GM19035 (cell line): ENCODE results near the gene ARL4C.
"Not testable (repeated sequence)": the region's sequence is repeated elsewhere in the genome, so short reads cannot be mapped to it uniquely, and the experiment has no call there.

Experiments used
- ATAC-seq: cut with Tn5 transposase; IDR thresholded peaks from one replicate; pipeline ENCODE4 v1.9.1; 2021; ENCODE audit not compliant: unreplicated experiment

The ARL4C gene

GRCh38 chr2:234478121-234478858 lies 18.6 kb downstream of the ARL4C start:
- ATAC-seq, result no peak

- ATAC-seq, result no peak
Measured at GRCh38 chr2:234476766-234477165, 20.1 kb downstream of the ARL4C start.

GRCh38 chr2:234474654-234475053 lies 22.2 kb downstream of the ARL4C start:
- ATAC-seq, result no peak

GRCh38 chr2:234472155-234472554 lies 24.7 kb downstream of the ARL4C start:
- no peak for ATAC-seq

- ATAC-seq, result no peak
Measured at GRCh38 chr2:234469972-234470371, 26.9 kb downstream of the ARL4C start.

GRCh38 chr2:234469251-234469845 lies 27.5 kb downstream of the ARL4C start:
- no peak for ATAC-seq

GRCh38 chr2:234468503-234468902 lies 28.4 kb downstream of the ARL4C start:
- ATAC-seq, result no peak

GRCh38 chr2:234467289-234467688 lies 29.6 kb downstream of the ARL4C start:
- ATAC-seq, result no peak

- ATAC-seq, result no peak
Measured at GRCh38 chr2:234464291-234464645, 32.6 kb downstream of the ARL4C start.

GRCh38 chr2:234463626-234464290 lies 33.1 kb downstream of the ARL4C start:
- no peak for ATAC-seq

GRCh38 chr2:234462218-234462992 lies 34.5 kb downstream of the ARL4C start:
- ATAC-seq, result no peak

GRCh38 chr2:234459401-234460009 lies 37.4 kb downstream of the ARL4C start:
- ATAC-seq, result no peak

GRCh38 chr2:234458466-234458865 lies 38.4 kb downstream of the ARL4C start:
- ATAC-seq, result no peak

- no peak for ATAC-seq
Measured at GRCh38 chr2:234457421-234457820, 39.5 kb downstream of the ARL4C start.

- not testable (repeated sequence) for ATAC-seq
Measured at GRCh38 chr2:234455246-234455645, 41.6 kb downstream of the ARL4C start.

GRCh38 chr2:234454433-234454832 lies 42.4 kb downstream of the ARL4C start:
- no peak for ATAC-seq

GRCh38 chr2:234453216-234453615 lies 43.7 kb downstream of the ARL4C start:
- no peak for ATAC-seq

- ATAC-seq, result no peak
Measured at GRCh38 chr2:234451852-234452625, 44.8 kb downstream of the ARL4C start.

GRCh38 chr2:234451242-234451641 lies 45.6 kb downstream of the ARL4C start:
- ATAC-seq, result no peak

- ATAC-seq, result no peak
Measured at GRCh38 chr2:234450431-234451124, 46.3 kb downstream of the ARL4C start.
